A673 (cell line): ENCODE results near the gene NAXE. TPM values are rescaled to one million over a fixed set of nuclear protein-coding genes. Genes with fewer than 3 reads are reported as not detected.
A peak's percentile ranks its signal among the peaks of the same experiment; 100 is the strongest.

Source experiments
- BruUV-seq: library from RNA; stranded (reverse); fragments of 400-500 nt; replicated peaks from 2 replicates; lab custom pipeline; 2021; lab: Mats Ljungman, UMichigan
- CTCF ChIA-PET: fragments of 300-600 bp; sonication (Branson Sonifier 250); formaldehyde crosslinking; loops from one replicate; lab custom pipeline; 2022; ENCODE audit warnings: antibody characterized with exemption; lab: Charles Lee
- POLR2A ChIA-PET: fragments of 300-600 bp; sonication (Branson Sonifier 250); formaldehyde crosslinking; loops from one replicate; lab custom pipeline; 2022; ENCODE audit warnings: antibody characterized with exemption; ENCODE audit not compliant: low non-redundant PET; lab: Charles Lee
- DNase-seq: peaks from one replicate; pipeline ENCODE4 v3.0.0-alpha.2; 2015; ENCODE audit warnings: low spot score
- H3K27ac ChIP-seq: fragments of 200-600 bp; sonication (generic); 2 replicates; pipeline ENCODE4 v1.5.1; 2016; ENCODE audit warnings: mixed run types, low read depth, mild to moderate bottlenecking, mixed read lengths, antibody characterized with exemption, low read length; ENCODE audit not compliant: poor library complexity, severe bottlenecking
- H3K27me3 ChIP-seq: fragments of 200-600 bp; sonication (generic); replicated peaks from 2 replicates; pipeline ENCODE4 v1.6.1; 2017; ENCODE audit warnings: mixed run types, low read depth, mild to moderate bottlenecking, mixed read lengths, antibody characterized with exemption, low read length; ENCODE audit not compliant: insufficient read depth, poor library complexity
- H3K36me3 ChIP-seq: fragments of 200-600 bp; sonication (generic); 2 replicates; pipeline ENCODE4 v1.6.1; 2016; ENCODE audit warnings: mixed run types, mild to moderate bottlenecking, mixed read lengths, antibody characterized with exemption, low read length; ENCODE audit not compliant: insufficient read depth, poor library complexity, severe bottlenecking
- H3K4me1 ChIP-seq: fragments of 200-600 bp; sonication (generic); 2 replicates; pipeline ENCODE4 v1.6.1; 2017; ENCODE audit warnings: mixed run types, mild to moderate bottlenecking, mixed read lengths, antibody characterized with exemption, low read length; ENCODE audit not compliant: insufficient read depth, poor library complexity, severe bottlenecking
- H3K4me3 ChIP-seq: fragments of 200-600 bp; sonication (generic); 2 replicates; pipeline ENCODE4 v1.5.1; 2016; ENCODE audit warnings: low read depth, mixed run types, mild to moderate bottlenecking, mixed read lengths, low read length; ENCODE audit not compliant: poor library complexity, severe bottlenecking
- H3K9me3 ChIP-seq: fragments of 200-600 bp; sonication (generic); 2 replicates; pipeline ENCODE4 v1.6.1; 2016; ENCODE audit warnings: mixed run types, low read depth, mild to moderate bottlenecking, mixed read lengths, antibody characterized with exemption, low read length; ENCODE audit not compliant: poor library complexity, severe bottlenecking
- CTCF ChIP-seq: fragments of 300-800, 200-600 bp; sonication (generic); conservative IDR thresholded peaks from 2 replicates; pipeline ENCODE4 v1.5.1; 2017; ENCODE audit warnings: low read depth, mild to moderate bottlenecking, antibody characterized with exemption, low read length, moderate library complexity, mixed read lengths
- EZH2 ChIP-seq: fragments of 200-600 bp; sonication (generic); IDR thresholded peaks from 2 replicates; pipeline ENCODE4 v1.6.1; 2017; ENCODE audit warnings: borderline replicate concordance, low read depth, mild to moderate bottlenecking, mixed read lengths, antibody characterized with exemption, low read length; ENCODE audit not compliant: poor library complexity, severe bottlenecking
- intact Hi-C: fragments of 100-400 bp; cut with micrococcal nuclease; formaldehyde crosslinking; loops from one replicate; pipeline ENCODE4 v1.10.0; 2022; ENCODE audit not compliant: unreplicated experiment
- total RNA-seq: library from RNA; stranded (reverse); gene quantifications from 2 replicates; pipeline ENCODE4 v1.2.3, GENCODE V29; 2021

Gene NAXE
- total RNA-seq, 1 experiment from 2014 or later = 125 TPM

- BruUV-seq = no TSS peak
- H3K27me3 ChIP-seq = no peaks in the 10 kb centered on the region
- no peak overlapping the region for H3K4me3 ChIP-seq
- peaks cover 39% of the 10 kb centered on the region for H3K36me3 ChIP-seq
- no peaks in the 10 kb centered on the region for H3K9me3 ChIP-seq
- no peak for DNase-seq
- intact Hi-C loops = no loop called here
- no peak overlapping the region for H3K27ac ChIP-seq
- ChIA-PET CTCF (no interaction called here), POLR2A (no interaction called here)
- no peak for TF ChIP-seq CTCF
- TF ChIP-seq EZH2 = no peak
- no peaks in the 10 kb centered on the region for H3K4me1 ChIP-seq
These were observed 26.1 kb upstream of the NAXE start for GRCh38 chr1:156565519-156565918.

- DNase-seq = no peak
- ChIA-PET CTCF (no interaction called here), POLR2A (no interaction called here)
- TF ChIP-seq CTCF (no peak), EZH2 (no peak)
- no peaks in the 10 kb centered on the region for H3K4me1 ChIP-seq
- no TSS peak for BruUV-seq
- H3K9me3 ChIP-seq = no peaks in the 10 kb centered on the region
- intact Hi-C loops = no loop called here
- H3K36me3 ChIP-seq = peaks cover 39% of the 10 kb centered on the region
- H3K4me3 ChIP-seq = no peak overlapping the region
- H3K27me3 ChIP-seq = no peaks in the 10 kb centered on the region
- no peak overlapping the region for H3K27ac ChIP-seq
These were observed 25.1 kb upstream of the NAXE start for GRCh38 chr1:156566436-156566835.

GRCh38 chr1:156571261-156571852 lies 20.2 kb upstream of the NAXE start:
- CTCF ChIA-PET = no interaction called here
- H3K4me3 ChIP-seq = peak overlapping the region; percentile 80
- BruUV-seq = no TSS peak
- H3K36me3 ChIP-seq = peaks cover 13% of the 10 kb centered on the region
- POLR2A ChIA-PET = interaction anchor here (0.6 to 0.7 kb wide), 2 partner anchors 71 to 157 kb away, joined by 3 to 4 read pairs; partner anchors contain the start of genes ISG20L2 and MEF2D
- peak; percentile 53 for DNase-seq
- H3K27ac ChIP-seq = peak overlapping the region; percentile 34
- TF ChIP-seq CTCF (no peak), EZH2 (no peak)
- no peaks in the 10 kb centered on the region for H3K9me3 ChIP-seq
- intact Hi-C loops = loop anchor here (5.0 kb wide), 1 partner anchor 89 kb away; no protein-coding TSS in a partner anchor
- H3K27me3 ChIP-seq = no peaks in the 10 kb centered on the region
- no peaks in the 10 kb centered on the region for H3K4me1 ChIP-seq
